ENCODE measurements around the gene ATP2B2. TPM values are rescaled to one million over a fixed set of nuclear protein-coding genes. Genes with fewer than 3 reads are reported as not detected.

Gene ATP2B2
- polyA plus RNA-seq, 3 donors, result not detected

DNA sequence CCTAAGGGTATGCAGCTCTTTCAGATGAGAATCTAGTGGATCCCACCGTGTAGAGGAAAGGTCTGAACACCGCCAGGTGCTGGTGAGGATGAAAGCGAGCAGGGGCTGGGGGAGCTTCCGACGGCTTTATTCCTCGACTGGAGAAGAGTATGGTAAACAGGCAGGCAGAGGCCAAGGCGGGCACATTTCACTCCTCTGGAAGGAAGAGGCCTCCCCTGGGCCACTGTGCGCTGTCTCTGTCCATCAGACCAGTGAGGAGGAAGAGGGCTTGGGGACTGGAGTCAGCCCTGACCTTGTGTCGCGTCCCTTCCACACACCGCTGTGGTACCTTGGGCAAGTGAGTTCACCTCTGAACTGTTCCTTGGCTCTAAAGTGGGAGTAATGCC, 216.8 kb downstream of the ATP2B2 start:
- peak overlapping the region in 2 of 7 donors; percentile 63 to 73 for H3K27ac Mint-ChIP-seq
- H3K4me3 ChIP-seq (replicated peaks in 1 of 3; ENCODE audit: low read depth in 2 of 3, low read length in 3 of 3), result no peak overlapping the region
- H3K9ac ChIP-seq (ENCODE audit: insufficient read depth, low read length, poor library complexity, severe bottlenecking), result no peak overlapping the region
- H3K4me3 Mint-ChIP-seq, result no peak overlapping the region
- H3K9me3 ChIP-seq (replicated peaks in 1 of 2; ENCODE audit: control insufficient read depth in 1 of 2, insufficient read depth in 1 of 2, low read length in 2 of 2), result no peaks in the 10 kb centered on the region
- no peak overlapping the region for H3K4me2 ChIP-seq (replicated peaks; ENCODE audit: extremely low read depth, low read length, poor library complexity, severe bottlenecking)
- peaks cover 8% of the 10 kb centered on the region for H3K79me2 ChIP-seq (ENCODE audit: insufficient read depth, low read length)
- no peaks in the 10 kb centered on the region for H3K9me3 Mint-ChIP-seq
- H4K20me1 ChIP-seq (ENCODE audit: insufficient read depth, low read length), result no peaks in the 10 kb centered on the region
- no peak for DNase-seq
- no peaks in the 10 kb centered on the region for H3K27me3 Mint-ChIP-seq (ENCODE audit: low read depth in 3 of 3)
- peaks cover 32% of the 10 kb centered on the region for H3K4me1 Mint-ChIP-seq
- H3K36me3 Mint-ChIP-seq, result peaks cover 52 to 61% of the 10 kb centered on the region in 2 donors
- 95% methylated on average over 11 of the region's 11 CpGs for WGBS (ENCODE audit: insufficient coverage)
- intact Hi-C loops (cut with micrococcal nuclease), result no loop called here
- peaks cover 36 to 54% of the 10 kb centered on the region in 2 donors for H3K36me3 ChIP-seq (replicated peaks in 1 of 2; ENCODE audit: control insufficient read depth in 1 of 2, insufficient read depth in 2 of 2, low read length in 2 of 2)
- no peak for TF ChIP-seq CTCF (IDR thresholded peaks at IDR 0.05)
- H3K27ac ChIP-seq (ENCODE audit: low read depth in 1 of 2, low read length in 2 of 2), result peak overlapping the region in 1 of 2 donors; percentile 12
- peaks cover 23 to 29% of the 10 kb centered on the region in 2 donors for H3K4me1 ChIP-seq (ENCODE audit: control insufficient read depth in 1 of 2, insufficient read depth in 2 of 2, low read length in 2 of 2)
- no peak overlapping the region for H2AFZ ChIP-seq (ENCODE audit: insufficient read depth, low read depth, low read length, poor library complexity, severe bottlenecking)
- no peaks in the 10 kb centered on the region for H3K27me3 ChIP-seq (ENCODE audit: control insufficient read depth in 2 of 2, insufficient read depth in 2 of 2, low read length in 2 of 2)

DNA sequence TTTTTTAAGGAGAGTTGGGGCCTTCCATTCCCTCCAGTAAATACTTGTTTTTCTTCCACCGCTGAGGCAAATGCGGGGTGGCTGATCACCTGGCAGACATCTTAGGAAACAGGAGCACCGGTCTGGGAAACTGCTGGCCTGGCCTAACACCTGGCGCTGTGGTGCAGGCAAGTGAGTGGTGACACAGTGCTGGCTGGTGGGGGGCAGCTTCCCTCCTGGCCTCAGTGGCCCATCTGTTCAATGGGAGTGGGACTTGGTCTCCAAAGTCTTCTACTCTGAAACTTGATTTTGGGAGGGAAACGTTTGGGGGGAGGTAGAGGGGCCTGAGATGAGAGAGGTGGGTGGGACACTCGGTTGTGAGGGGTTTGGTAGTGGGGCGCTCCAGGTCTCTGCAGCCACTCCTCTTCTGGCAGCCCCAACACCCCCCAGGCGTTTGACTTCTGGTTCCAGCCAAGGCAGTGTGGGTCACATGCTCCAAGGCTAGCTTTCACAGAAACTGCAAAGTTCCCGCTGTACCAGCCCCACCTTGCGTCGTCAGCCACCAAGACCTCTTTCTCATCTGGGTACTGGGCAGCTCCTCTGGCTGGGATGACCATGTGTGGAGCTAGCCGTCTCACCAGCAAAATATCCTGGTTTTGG, 217.3 kb downstream of the ATP2B2 start:
- 95% methylated on average over 8 of the region's 12 CpGs for WGBS (ENCODE audit: insufficient coverage)
- Mint-ChIP-seq H3K27ac (peak overlapping the region in 3 of 7 donors; percentile 46 to 73 (median 63)), H3K4me1 (peaks cover 27% of the 10 kb centered on the region), H3K36me3 (peaks cover 56 to 66% of the 10 kb centered on the region in 2 donors), H3K27me3 (ENCODE audit: low read depth in 3 of 3) (no peaks in the 10 kb centered on the region), H3K9me3 (no peaks in the 10 kb centered on the region), H3K4me3 (no peak overlapping the region)
- peaks cover 5% of the 10 kb centered on the region for H3K79me2 ChIP-seq (ENCODE audit: insufficient read depth, low read length)
- H3K4me2 ChIP-seq (replicated peaks; ENCODE audit: extremely low read depth, low read length, poor library complexity, severe bottlenecking), result no peak overlapping the region
- H4K20me1 ChIP-seq (ENCODE audit: insufficient read depth, low read length), result no peaks in the 10 kb centered on the region
- no peak for DNase-seq
- H3K27me3 ChIP-seq (ENCODE audit: control insufficient read depth in 2 of 2, insufficient read depth in 2 of 2, low read length in 2 of 2), result no peaks in the 10 kb centered on the region
- no peak overlapping the region for H2AFZ ChIP-seq (ENCODE audit: insufficient read depth, low read depth, low read length, poor library complexity, severe bottlenecking)
- H3K9me3 ChIP-seq (replicated peaks in 1 of 2; ENCODE audit: control insufficient read depth in 1 of 2, insufficient read depth in 1 of 2, low read length in 2 of 2), result no peaks in the 10 kb centered on the region
- H3K27ac ChIP-seq (ENCODE audit: low read depth in 1 of 2, low read length in 2 of 2), result peak overlapping the region in 1 of 2 donors; percentile 12
- H3K4me3 ChIP-seq (replicated peaks in 1 of 3; ENCODE audit: low read depth in 2 of 3, low read length in 3 of 3), result no peak overlapping the region
- TF ChIP-seq CTCF (IDR thresholded peaks at IDR 0.05), result no peak
- peaks cover 18 to 24% of the 10 kb centered on the region in 2 donors for H3K4me1 ChIP-seq (ENCODE audit: control insufficient read depth in 1 of 2, insufficient read depth in 2 of 2, low read length in 2 of 2)
- intact Hi-C loops (cut with micrococcal nuclease), result no loop called here
- H3K9ac ChIP-seq (ENCODE audit: insufficient read depth, low read length, poor library complexity, severe bottlenecking), result no peak overlapping the region
- H3K36me3 ChIP-seq (replicated peaks in 1 of 2; ENCODE audit: control insufficient read depth in 1 of 2, insufficient read depth in 2 of 2, low read length in 2 of 2), result peaks cover 37 to 59% of the 10 kb centered on the region in 2 donors
